Stimulated activated CD8-positive, alpha-beta memory T cell treated with anti-CD3 and anti-CD28 coated beads, Interleukin-4, amount 100 ng/mL, for 4 hours (primary cell): ENCODE results near the gene STAB1.

Experiments
- DNase-seq, 2 donors: peaks; one replicate each; pipeline ENCODE4 v3.0.0-alpha.2; 2020; ENCODE audit warnings: low read depth in 2 of 2, low spot score in 1 of 2

The STAB1 gene

GRCh38 chr3:52458770-52459545, 36.2 kb upstream of the STAB1 start:
- no peak for DNase-seq

GRCh38 chr3:52461874-52462273, 33.3 kb upstream of the STAB1 start:
- DNase-seq: no peak

- DNase-seq: no peak
These were observed 31.7 kb upstream of the STAB1 start for GRCh38 chr3:52463416-52463815.

GRCh38 chr3:52468336-52468735, 26.8 kb upstream of the STAB1 start:
- no peak for DNase-seq

GRCh38 chr3:52469001-52469400, 26.1 kb upstream of the STAB1 start:
- no peak for DNase-seq

- DNase-seq: no peak
These were observed 24.2 kb upstream of the STAB1 start for GRCh38 chr3:52470920-52471319.

- DNase-seq: no peak
These were observed 23.5 kb upstream of the STAB1 start for GRCh38 chr3:52471371-52472238.

GRCh38 chr3:52472239-52473000, 22.7 kb upstream of the STAB1 start:
- DNase-seq: no peak

GRCh38 chr3:52473026-52473425, 22.1 kb upstream of the STAB1 start:
- no peak for DNase-seq

- DNase-seq: no peak
These were observed 17.9 kb upstream of the STAB1 start for GRCh38 chr3:52477076-52477795.

- DNase-seq: no peak
These were observed 17.4 kb upstream of the STAB1 start for GRCh38 chr3:52477796-52478095.

- DNase-seq: no peak
These were observed 15.9 kb upstream of the STAB1 start for GRCh38 chr3:52479037-52479876.

GRCh38 chr3:52479877-52480575, 15.1 kb upstream of the STAB1 start:
- no peak for DNase-seq

GRCh38 chr3:52480768-52481715, 14.1 kb upstream of the STAB1 start:
- DNase-seq: no peak

GRCh38 chr3:52481819-52482521, 13.2 kb upstream of the STAB1 start:
- no peak for DNase-seq

GRCh38 chr3:52483081-52483480, 12.1 kb upstream of the STAB1 start:
- no peak for DNase-seq

GRCh38 chr3:52483577-52484381, 11.4 kb upstream of the STAB1 start:
- DNase-seq: no peak
